ENCODE measurements around the gene CD300C.
A peak's percentile ranks its signal among the peaks of the same experiment; 100 is the strongest.
"Not testable (repeated sequence)": the region's sequence is repeated elsewhere in the genome, so short reads cannot be mapped to it uniquely, and the experiment has no call there.

CD300C gene

GRCh38 chr17:74545843-74546230 is at the start of gene CD300C:
CD300C (minus strand) TSS chr17:74546115; CDS start chr17:74545782, 333 bp downstream.
- DNase-seq, result no peak

DNA sequence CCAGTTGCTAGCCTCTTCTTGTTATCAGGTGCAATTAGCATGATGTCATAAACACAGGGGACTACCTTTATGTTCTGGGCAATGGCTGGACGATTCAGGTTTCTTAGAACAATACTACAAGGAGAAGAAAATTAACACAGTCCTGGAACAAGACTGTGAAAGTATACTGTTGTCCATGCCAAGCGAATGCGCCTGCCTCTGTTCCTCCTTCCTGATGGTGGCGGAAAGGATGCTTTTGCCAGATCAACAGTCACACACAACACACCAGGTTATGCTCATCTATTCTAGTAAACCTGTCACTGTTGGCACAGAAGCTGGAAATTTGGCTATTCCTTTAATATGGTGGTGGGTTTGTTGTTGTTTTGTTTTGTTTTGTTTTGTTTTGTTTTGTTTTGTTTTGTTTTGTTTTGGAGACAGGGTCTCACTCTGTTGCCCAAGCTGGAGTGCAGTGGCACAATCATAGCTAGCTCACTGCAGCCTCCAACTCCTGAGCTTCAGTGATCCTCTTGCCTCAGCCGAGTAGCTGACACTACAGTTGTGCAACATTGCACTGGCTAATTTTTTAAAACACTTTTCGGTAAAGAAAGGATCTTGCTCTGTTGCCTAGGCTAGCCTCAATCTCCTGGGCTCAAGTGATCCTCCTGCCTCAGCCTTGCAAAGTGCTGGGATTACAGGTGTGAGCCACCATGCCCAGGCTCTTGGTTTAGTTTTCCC is 49.3 kb upstream of the CD300C start:
- no peak for DNase-seq

DNA sequence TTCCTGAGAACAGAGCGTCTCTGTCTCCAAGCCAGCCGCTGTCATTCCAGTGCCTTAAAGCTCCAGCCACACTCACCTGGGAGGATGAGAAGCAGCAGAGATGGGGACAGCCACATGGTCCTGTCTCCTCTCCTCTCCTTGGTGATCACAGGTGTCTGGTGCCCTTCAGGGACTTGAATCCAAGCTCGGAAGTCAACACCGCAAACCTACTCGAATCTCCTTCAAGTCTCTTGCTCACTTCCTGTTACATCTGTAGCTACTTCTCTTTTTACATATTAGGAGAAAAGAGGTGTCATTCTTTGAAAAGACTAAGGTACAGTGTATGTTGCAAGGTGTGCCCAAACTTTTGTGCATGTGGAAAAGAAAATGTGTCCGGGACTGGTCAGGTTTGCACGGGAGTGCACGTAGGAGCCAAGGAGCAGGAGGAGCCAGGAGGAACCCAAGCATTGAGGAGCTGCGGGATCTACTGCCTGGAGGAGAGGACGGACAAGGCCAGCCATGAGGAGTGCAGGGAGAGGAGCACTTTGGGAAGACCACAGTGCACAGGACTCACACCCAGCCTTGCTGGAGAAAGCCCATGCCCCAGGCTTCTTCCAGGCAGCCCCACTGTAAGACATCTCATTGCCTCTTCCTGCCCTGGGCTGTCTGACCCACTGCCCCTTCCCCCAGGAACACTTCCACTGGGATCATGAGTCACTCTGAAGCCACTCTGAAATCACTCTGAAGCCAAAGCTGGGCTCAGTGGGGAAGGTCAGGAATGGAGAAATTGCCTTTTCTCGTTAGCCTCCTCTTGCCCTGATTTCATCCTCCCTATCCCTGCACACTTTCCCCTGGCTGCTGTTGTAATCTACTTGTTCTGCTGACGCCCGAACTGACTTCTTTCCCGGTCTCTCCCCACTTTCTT is 46.4 kb upstream of the CD300C start, which contains the start of gene CD300LD:
CD300LD (minus strand) TSS at position 197 of the 904 bp plus-strand sequence; CDS start at position 116, 81 bp downstream.
- DNase-seq, result no peak

GRCh38 chr17:74591503-74591902 is 45.6 kb upstream of the CD300C start:
- DNase-seq, result no peak

- DNase-seq, result no peak
These were observed 39.8 kb upstream of the CD300C start for GRCh38 chr17:74585711-74586110.

- no peak for DNase-seq
These were observed 38.6 kb upstream of the CD300C start for GRCh38 chr17:74584292-74585060.

DNA sequence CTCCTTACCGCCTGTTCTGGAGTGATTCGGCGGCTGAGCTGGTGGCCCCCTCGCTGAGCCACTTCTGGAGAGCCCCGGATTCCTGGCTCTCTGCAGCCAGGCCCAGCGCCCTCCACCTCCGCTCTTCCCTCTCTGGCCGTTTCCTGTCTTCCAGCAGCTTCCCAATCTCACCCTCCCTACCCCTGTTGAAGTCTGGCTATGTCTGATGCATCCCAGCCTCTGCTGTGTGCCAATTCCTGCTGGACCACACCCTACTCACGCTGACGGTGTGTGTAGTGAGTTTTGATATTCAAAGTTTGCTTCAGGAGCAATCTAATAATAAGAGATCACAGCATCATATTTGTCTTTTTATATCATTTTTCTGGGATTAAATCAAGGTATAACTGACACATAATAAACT is 36.7 kb upstream of the CD300C start:
- no peak for DNase-seq

DNA sequence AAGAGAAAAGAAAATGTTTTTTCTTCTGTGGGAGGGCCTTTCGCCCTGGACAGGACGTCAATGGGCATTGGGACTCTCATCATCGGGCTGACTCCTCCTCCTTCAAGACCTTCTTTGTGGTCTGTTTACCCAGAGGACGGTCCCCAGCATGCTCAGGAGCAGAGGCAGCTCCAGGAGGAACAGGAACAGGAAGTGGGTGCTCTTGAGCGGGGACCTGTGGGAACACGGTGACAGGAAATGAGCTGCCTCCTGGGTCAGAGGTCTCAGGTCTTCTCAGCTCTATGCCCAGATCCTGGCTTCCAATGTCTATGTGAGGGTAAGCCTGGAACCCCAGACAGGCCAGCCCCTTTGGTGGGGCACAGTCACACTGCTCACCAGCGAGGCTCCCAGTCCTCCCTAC is 34.0 kb upstream of the CD300C start:
- no peak for DNase-seq

- no peak for DNase-seq
These were observed 33.1 kb upstream of the CD300C start for GRCh38 chr17:74578979-74579378.

DNA sequence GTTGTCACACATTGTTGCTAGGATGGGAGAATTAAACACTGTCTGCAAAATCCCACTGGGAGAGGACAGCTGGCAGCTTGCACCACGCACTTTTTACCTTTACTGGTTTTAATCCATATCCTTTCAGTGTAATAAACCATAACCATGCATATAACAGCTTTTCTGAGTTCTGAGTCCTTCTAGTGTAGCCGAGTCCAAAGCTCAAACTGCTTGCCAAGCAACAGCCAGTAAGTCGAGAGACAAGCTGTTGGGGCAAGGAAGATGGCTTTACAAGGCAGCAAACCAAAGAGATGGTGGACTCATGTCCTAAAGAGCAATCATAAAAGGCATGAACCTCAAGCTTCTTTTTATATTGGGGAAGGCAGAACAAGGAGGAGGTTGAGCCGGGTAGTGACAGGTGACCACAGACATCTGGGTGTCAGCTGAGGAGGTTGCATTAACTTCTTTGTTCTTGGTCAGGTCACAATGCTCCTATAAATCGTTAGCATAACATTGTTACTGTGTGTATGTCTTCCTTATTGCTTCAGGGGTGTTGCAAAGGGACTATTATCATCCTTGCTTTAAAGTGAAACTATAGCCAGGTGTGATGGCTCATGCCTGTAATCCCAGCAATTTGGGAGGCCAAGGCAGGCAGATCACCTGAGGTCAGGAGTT is 28.7 kb upstream of the CD300C start:
- DNase-seq, result no peak

DNA sequence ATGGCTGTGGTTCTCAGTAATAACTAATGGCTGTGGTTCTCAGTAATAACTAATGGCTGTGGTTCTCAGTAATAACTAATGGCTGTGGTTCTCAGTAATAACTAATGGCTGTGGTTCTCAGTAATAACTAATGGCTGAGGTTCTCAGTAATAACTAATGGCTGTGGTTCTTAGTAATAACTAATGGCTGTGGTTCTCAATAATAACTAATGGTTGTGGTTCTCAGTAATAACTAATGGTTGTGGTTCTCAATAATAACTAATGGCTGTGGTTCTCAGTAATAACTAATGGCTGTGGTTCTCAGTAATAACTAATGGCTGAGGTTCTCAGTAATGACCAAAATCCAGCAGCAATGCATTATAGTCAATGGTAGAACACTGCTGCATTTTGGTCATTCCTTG is 27.7 kb upstream of the CD300C start:
- DNase-seq, result not testable (repeated sequence)

GRCh38 chr17:74573169-74573568 is 27.3 kb upstream of the CD300C start:
- no peak for DNase-seq

GRCh38 chr17:74571621-74572270 is 25.8 kb upstream of the CD300C start:
- DNase-seq, result no peak

DNA sequence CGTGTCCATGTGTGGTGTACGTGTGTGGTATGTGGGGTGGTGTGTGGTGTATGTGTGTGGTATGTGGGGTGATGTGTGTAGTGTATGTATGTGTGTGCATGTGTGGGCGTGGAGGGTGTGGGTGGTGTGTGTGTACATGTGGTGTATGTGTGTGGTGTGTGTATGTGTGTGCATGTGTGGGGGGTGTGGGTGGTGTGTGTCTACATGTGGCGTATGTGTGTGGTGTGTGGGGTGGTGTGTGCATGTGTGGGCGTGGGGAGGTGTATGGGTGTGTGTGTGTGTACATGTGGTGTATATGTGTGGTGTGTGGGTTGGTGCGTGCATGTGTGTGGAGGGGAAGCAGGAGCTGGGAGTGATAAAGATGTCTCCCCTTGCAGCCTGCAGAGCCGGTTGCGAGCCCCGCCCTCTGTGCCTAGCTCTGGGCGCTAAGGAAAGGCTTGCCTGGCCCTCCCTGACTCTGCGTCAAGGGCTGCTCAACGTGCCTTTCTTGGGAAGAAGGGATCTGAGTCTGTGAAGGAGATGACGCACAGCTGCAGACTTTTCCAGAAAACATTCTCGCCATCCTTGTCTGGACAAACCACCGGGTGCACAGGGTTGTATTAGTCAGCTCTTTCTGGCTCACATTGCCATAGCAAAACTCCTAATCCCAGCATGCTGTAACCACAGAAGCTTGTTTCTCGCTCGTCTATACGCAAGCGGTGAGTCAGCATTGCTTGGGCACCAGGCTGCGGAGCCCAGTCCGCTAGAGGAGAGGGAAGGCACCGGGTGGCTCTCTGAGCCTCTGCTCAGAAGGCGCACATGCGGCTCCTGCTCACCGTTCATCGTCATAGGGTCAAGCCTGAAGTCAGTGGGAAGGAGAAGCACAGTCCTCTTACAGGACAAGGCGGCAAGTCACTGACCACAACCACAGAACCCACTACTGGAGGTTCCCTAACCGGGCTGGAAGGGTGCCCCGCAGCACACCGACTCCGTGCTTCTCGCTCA is 23.4 kb upstream of the CD300C start:
- peak; percentile 63 for DNase-seq

DNA sequence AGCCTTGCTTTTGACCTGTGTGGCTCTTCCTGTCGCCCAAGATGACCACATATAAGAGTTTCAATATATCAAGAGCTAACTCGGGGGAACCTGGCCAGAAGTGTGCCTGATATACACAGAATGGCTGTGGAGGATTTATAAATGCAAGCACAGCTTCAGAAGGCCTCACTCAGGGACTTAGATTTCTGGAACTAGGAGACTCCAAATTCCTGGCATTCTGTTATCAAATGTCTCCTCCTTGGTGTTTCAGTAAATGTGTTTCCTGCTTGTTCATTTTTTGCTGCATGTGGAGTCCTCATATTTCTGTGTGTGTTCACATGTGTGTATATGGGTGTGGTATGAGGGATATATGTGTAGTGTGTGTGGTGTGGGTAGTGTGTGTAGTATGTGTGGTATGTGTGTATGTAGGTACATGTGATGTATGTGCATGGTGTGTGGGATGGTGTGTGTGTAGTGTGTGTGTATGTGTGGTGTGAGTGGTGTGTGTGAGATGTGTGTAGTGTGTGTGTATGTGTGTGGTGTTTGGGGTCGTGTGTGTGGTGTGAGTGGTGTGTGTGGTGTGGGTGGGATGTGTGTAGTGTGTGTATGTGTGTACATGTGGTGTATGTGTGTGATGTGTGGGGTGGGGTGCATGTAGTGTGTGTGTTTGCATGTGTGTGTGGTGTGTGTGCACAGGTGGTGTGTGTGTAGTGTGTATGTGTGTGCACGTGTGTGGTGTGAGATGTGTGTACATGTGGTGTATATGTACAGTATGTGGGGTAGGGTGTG is 22.4 kb upstream of the CD300C start:
- no peak for DNase-seq

DNA sequence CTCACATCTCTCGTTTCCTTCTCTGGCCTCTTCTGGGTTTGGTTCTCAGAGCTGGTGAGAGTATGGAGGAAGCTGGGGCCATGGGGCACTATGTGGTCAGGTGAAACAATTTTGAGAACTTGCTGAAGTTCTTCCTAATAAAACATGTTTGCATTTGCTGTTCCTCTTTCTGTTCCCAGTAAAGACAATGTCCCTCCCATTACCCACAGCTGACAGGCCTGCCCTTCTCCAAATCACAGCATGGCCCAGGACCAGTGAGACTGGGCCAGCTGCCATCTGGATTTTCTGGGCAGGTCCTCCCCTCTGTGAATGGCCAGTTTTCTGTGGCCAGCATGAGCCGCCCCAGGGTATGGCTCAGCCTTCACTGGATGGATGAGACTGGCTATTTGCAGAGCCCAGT is 21.5 kb upstream of the CD300C start, which contains the start of gene CD300H:
CD300H (minus strand) TSS at position 113 of the 400 bp plus-strand sequence.
- DNase-seq, result no peak

DNA sequence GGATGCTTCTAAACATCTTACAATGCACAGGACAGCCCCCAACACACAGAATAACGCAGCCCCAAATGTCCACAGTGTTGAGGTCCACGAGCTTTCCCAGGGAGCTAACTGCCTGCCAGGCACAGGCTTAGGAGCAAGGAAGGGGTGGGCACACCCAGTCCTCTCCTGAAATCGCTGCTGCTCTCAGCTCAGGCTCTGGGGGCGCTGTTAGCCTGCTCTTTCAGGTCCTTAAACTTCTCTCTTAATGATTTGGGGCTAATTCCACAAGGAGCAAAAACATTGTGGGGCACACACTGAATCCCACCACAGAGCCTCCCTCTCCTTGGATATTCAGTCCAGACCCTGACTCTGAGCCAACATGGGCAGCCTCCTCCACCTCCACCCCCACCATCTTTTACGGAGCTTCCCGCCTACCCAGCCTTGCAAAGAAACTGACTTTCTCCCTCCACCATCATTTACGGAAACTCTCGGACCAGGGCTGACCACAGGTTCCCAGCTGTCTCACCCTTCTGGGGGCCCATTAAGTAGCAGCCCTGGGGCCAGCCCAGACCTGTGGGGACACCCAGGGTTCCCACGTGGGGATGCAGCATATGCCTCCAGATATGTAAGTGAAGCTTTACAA is 20.3 kb upstream of the CD300C start:
- peak; percentile 63 for DNase-seq

GRCh38 chr17:74565126-74565525 is 19.2 kb upstream of the CD300C start:
- DNase-seq, result no peak

DNA sequence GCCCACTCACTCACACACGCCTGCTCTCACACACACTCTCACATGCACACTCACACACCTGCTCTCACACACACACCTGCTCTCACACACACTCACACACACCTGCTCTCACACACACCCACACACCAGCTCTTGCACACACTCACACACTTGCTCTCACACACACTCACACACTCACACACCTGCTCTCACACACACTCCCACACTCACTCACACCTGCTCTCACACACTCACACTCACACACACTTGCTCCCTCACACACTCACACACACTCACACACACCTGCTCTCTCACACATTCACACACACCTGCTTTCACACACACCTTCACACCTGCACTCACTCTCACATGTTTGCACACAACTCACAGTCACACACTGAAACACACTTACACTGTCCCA is 17.4 kb upstream of the CD300C start:
- DNase-seq, result no peak
